ENCODE data around the gene MARS1.

The MARS1 gene

GRCh38 chr12:57460841-57461275 lies 27.0 kb upstream of the MARS1 start:
- H3K27ac ChIP-seq (ENCODE audit: low read length), result no peak overlapping the region
- H3K4me3 ChIP-seq (ENCODE audit: low read length), result peak overlapping the region; percentile 80
- H3K79me2 ChIP-seq (ENCODE audit: low read length), result no peaks in the 10 kb centered on the region

DNA sequence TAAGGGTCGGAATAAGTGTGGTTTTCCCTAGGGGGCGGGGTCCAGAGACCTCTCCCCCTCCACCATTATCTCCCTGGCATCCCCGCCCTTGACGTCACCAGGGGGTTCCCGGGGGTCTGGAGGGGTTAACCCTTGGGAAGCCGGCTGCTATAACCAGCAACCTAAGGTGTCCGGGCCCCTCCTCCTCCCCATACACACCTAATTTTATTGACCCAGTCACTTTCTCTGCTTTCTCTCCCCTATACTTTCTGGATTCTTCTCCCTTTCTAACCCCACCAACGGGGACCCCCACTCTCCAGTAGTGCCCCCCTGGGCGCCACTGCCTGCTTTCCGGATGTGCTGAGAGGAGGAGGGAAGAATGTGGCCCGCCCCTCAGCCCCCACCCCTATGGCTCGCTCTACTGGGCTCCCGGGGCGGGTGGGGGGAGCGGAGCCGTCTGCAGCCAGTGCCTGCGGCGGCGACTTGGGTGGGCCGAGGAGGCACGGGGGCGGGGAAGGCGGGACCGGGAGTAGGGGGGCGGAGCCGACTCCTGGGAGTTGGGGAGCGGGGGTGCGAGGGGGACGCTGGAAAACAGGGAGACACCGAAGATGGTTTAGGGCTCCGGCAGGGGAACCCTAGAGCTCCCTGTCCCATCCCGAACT lies 26.5 kb upstream of the MARS1 start:
- peaks cover 34% of the 10 kb centered on the region for H3K27me3 ChIP-seq (replicated peaks; ENCODE audit: insufficient read depth, low read length)

More at GRCh38 chr12:57460841-57461275, 27.0 kb upstream of the MARS1 start:
- Histone ChIP-seq H4K20me1 (ENCODE audit: insufficient read depth, low read length) (no peaks in the 10 kb centered on the region), H3K9me3 (replicated peaks; ENCODE audit: insufficient read depth, low read length) (no peaks in the 10 kb centered on the region), H2AFZ (ENCODE audit: low read length) (no peak overlapping the region), H3F3A (ENCODE audit: insufficient read depth, low read length) (peaks cover 9% of the 10 kb centered on the region), H3K4me1 (ENCODE audit: low read length) (peaks cover 15% of the 10 kb centered on the region; the same call in 1 of the 2 replicates), H3K9me2 (replicated peaks; ENCODE audit: insufficient read depth, low read length) (no peaks in the 10 kb centered on the region), H3K27me3 (replicated peaks; ENCODE audit: insufficient read depth, low read length) (peaks cover 28% of the 10 kb centered on the region), H3K4me2 (ENCODE audit: low read depth, low read length) (peak overlapping the region; percentile 100), H3K9ac (ENCODE audit: low read length) (no peak overlapping the region), H3K36me3 (replicated peaks; ENCODE audit: insufficient read depth, low read length) (no peaks in the 10 kb centered on the region)
- TF ChIP-seq CTCF (IDR thresholded peaks at IDR 0.05; ENCODE audit: low read length), result no peak
- no peak for TF ChIP-seq EZH2phosphoT487 (IDR thresholded peaks at IDR 0.05; ENCODE audit: low read length)
- TF ChIP-seq EZH2 (optimal IDR thresholded peaks at IDR 0.05; ENCODE audit: low read depth, low read length), result no peak
- no peak for DNase-seq

DNA sequence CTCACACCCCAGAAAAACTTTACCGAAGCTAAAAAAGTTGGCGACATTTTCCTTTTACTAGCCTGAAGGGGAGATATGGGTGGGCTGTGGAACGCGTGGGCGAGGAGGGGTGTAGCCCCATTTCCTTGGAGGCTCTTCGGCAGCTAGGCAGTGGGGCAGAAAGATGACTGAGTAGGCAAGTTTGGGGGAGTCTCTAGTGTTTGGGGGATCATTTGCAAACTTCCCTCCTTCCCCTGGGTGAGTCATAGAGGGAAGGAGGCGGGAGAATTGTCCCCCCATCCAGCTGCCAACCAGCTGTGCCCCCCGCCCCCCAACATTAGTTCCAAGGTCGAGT lies 26.0 kb upstream of the MARS1 start:
- H4K20me1 ChIP-seq (ENCODE audit: insufficient read depth, low read length), result no peaks in the 10 kb centered on the region
- no peaks in the 10 kb centered on the region for H3K9me2 ChIP-seq (replicated peaks; ENCODE audit: insufficient read depth, low read length)
- H2AFZ ChIP-seq (ENCODE audit: low read length), result peak overlapping the region; percentile 64
- peak overlapping the region; percentile 100 for H3K4me2 ChIP-seq (ENCODE audit: low read depth, low read length)
- peak overlapping the region; percentile 36; the same call in 1 of the 2 replicates for H3K9ac ChIP-seq (ENCODE audit: low read length)
- DNase-seq, result no peak
- peak overlapping the region; percentile 80 for H3K4me3 ChIP-seq (ENCODE audit: low read length)
- H3K9me3 ChIP-seq (replicated peaks; ENCODE audit: insufficient read depth, low read length), result no peaks in the 10 kb centered on the region
- H3K4me1 ChIP-seq (ENCODE audit: low read length), result peaks cover 15% of the 10 kb centered on the region; the same call in 1 of the 2 replicates
- H3K36me3 ChIP-seq (replicated peaks; ENCODE audit: insufficient read depth, low read length), result no peaks in the 10 kb centered on the region
- H3K27me3 ChIP-seq (replicated peaks; ENCODE audit: insufficient read depth, low read length), result peaks cover 38% of the 10 kb centered on the region
- peaks cover 9% of the 10 kb centered on the region for H3F3A ChIP-seq (ENCODE audit: insufficient read depth, low read length)
- TF ChIP-seq EZH2phosphoT487 (IDR thresholded peaks at IDR 0.05; ENCODE audit: low read length) (no peak), EZH2 (optimal IDR thresholded peaks at IDR 0.05; ENCODE audit: low read depth, low read length) (no peak), CTCF (IDR thresholded peaks at IDR 0.05; ENCODE audit: low read length) (no peak)
- no peak overlapping the region for H3K27ac ChIP-seq (ENCODE audit: low read length)
- no peaks in the 10 kb centered on the region for H3K79me2 ChIP-seq (ENCODE audit: low read length)

More for the DNA sequence above, 26.5 kb upstream of the MARS1 start:
- peaks cover 15% of the 10 kb centered on the region; the same call in 1 of the 2 replicates for H3K4me1 ChIP-seq (ENCODE audit: low read length)
- H3K4me3 ChIP-seq (ENCODE audit: low read length), result peak overlapping the region; percentile 80
- peak overlapping the region; percentile 36; the same call in 1 of the 2 replicates for H3K9ac ChIP-seq (ENCODE audit: low read length)
- H3K9me2 ChIP-seq (replicated peaks; ENCODE audit: insufficient read depth, low read length), result no peaks in the 10 kb centered on the region
- peak overlapping the region; percentile 64; the same call in 1 of the 2 replicates for H2AFZ ChIP-seq (ENCODE audit: low read length)
- peak overlapping the region; percentile 100 for H3K4me2 ChIP-seq (ENCODE audit: low read depth, low read length)
- peaks cover 9% of the 10 kb centered on the region for H3F3A ChIP-seq (ENCODE audit: insufficient read depth, low read length)
- TF ChIP-seq EZH2 (optimal IDR thresholded peaks at IDR 0.05; ENCODE audit: low read depth, low read length) (no peak), CTCF (IDR thresholded peaks at IDR 0.05; ENCODE audit: low read length) (no peak), EZH2phosphoT487 (IDR thresholded peaks at IDR 0.05; ENCODE audit: low read length) (no peak)
- no peaks in the 10 kb centered on the region for H3K9me3 ChIP-seq (replicated peaks; ENCODE audit: insufficient read depth, low read length)
- DNase-seq, result no peak
- H3K36me3 ChIP-seq (replicated peaks; ENCODE audit: insufficient read depth, low read length), result no peaks in the 10 kb centered on the region
- no peak overlapping the region for H3K27ac ChIP-seq (ENCODE audit: low read length)
- H3K79me2 ChIP-seq (ENCODE audit: low read length), result no peaks in the 10 kb centered on the region
- H4K20me1 ChIP-seq (ENCODE audit: insufficient read depth, low read length), result no peaks in the 10 kb centered on the region
